K562 (cell line): ENCODE results near the gene ITGAD. TPM values are rescaled to one million over a fixed set of nuclear protein-coding genes. Genes with fewer than 3 reads are reported as not detected.
"Not testable (repeated sequence)": the region's sequence is repeated elsewhere in the genome, so short reads cannot be mapped to it uniquely, and the experiment has no call there.

ENCODE experiments used
- ATAC-seq: fragments of 200-7000 bp; cut with Tn5 transposase; 3 replicates; pipeline ENCODE4 v1.9.1; 2020; ENCODE audit warnings: moderate library complexity
- BruUV-seq: library from RNA; stranded (reverse); fragments of 400-500 nt; replicated peaks from 2 replicates; lab custom pipeline; 2021; lab: Mats Ljungman, UMichigan
- CTCF ChIA-PET: fragments of 300-600 bp; formaldehyde crosslinking; extraction: SDS; loops from one replicate; lab custom pipeline; 2021; ENCODE audit warnings: low intra/inter-chr PET ratio; lab: Yijun Ruan, JAX
- POLR2A ChIA-PET: fragments of 300-600, 350-650 bp; sonication (Branson Sonifier 250); formaldehyde crosslinking; extraction: SDS; loops from one replicate; lab custom pipeline; 2021; ENCODE audit warnings: antibody characterized with exemption, inconsistent platforms; lab: Yijun Ruan, JAX
- DNase-seq, 4 experiments: peaks; one replicate each; pipeline versions ENCODE4 v3.0.0 to v3.0.0-alpha.2; 2011 to 2018; ENCODE audit warnings: low spot score in 3 of 4, mixed read lengths in 3 of 4; ENCODE audit errors: extremely low read depth in 1 of 4
- FAIRE-seq: peaks from 2 replicates; lab custom pipeline; 2011; peaks lifted over from hg19 to GRCh38; lab: Jason Lieb, UNC
- H2AFZ ChIP-seq: 2 replicates; pipeline ENCODE4 v1.6.0; 2011; ENCODE audit warnings: low read depth, low read length, control low read depth, inconsistent platforms
- H3K27ac ChIP-seq: fragments of 200-600 bp; 3 replicates; pipeline ENCODE4 v1.8.0; 2011; ENCODE audit warnings: low read depth, mild to moderate bottlenecking, control low read depth, inconsistent platforms, low read length, moderate library complexity, mixed read lengths; ENCODE audit errors: extremely low read depth
- H3K27me3 ChIP-seq, 2 experiments: fragments of 300-600 bp in 1 of 2; 2 replicates in 1 of 2; 3 replicates in 1 of 2; pipeline versions ENCODE4 v1.6.0 to v1.8.0; 2011; ENCODE audit warnings: inconsistent platforms in 2 of 2, low read length in 2 of 2, mild to moderate bottlenecking in 1 of 2, mixed read lengths in 1 of 2, moderate library complexity in 1 of 2; ENCODE audit not compliant: control insufficient read depth in 2 of 2, insufficient read depth in 2 of 2
- H3K36me3 ChIP-seq: fragments of 300-600 bp; 3 replicates; pipeline ENCODE4 v1.8.0; 2011; ENCODE audit warnings: mild to moderate bottlenecking, low read length, inconsistent platforms; ENCODE audit not compliant: control insufficient read depth, insufficient read depth
- H3K4me1 ChIP-seq, 2 experiments: fragments of 200-600 bp in 1 of 2; replicated peaks in 1 of 2; 2 replicates in 1 of 2; 3 replicates in 1 of 2; pipeline versions ENCODE4 v1.5.1 to v1.8.0; 2011; ENCODE audit warnings: inconsistent platforms in 2 of 2, low read length in 2 of 2, mild to moderate bottlenecking in 1 of 2, mixed read lengths in 1 of 2, moderate library complexity in 1 of 2; ENCODE audit not compliant: control insufficient read depth in 2 of 2, insufficient read depth in 2 of 2
- H3K4me2 ChIP-seq: 2 replicates; pipeline ENCODE4 v1.6.1; 2011; ENCODE audit warnings: low read length, control low read depth, inconsistent platforms, mixed read lengths; ENCODE audit not compliant: insufficient read depth
- H3K4me3 ChIP-seq: fragments of 200-600 bp; sonication (generic), shearing (Covaris generic); 2 replicates; pipeline ENCODE4 v1.5.1; 2016; ENCODE audit warnings: control low read depth, inconsistent platforms
- H3K79me2 ChIP-seq: fragments of 200-600 bp; 3 replicates; pipeline ENCODE4 v1.8.0; 2011; ENCODE audit warnings: low read length, inconsistent platforms; ENCODE audit not compliant: control insufficient read depth, insufficient read depth
- H3K9ac ChIP-seq, 2 experiments: 2 replicates each; pipeline versions ENCODE4 v1.6.0 to v1.6.1; 2011; ENCODE audit warnings: low read depth in 2 of 2, low read length in 2 of 2, control low read depth in 1 of 2, inconsistent platforms in 1 of 2, mild to moderate bottlenecking in 1 of 2, mixed read lengths in 1 of 2; ENCODE audit not compliant: insufficient read depth in 1 of 2
- H3K9me1 ChIP-seq: one replicate; pipeline ENCODE4 v1.6.0; 2011; ENCODE audit warnings: inconsistent platforms, mild to moderate bottlenecking, low read length, moderate library complexity; ENCODE audit not compliant: control insufficient read depth, insufficient read depth
- H3K9me3 ChIP-seq: replicated peaks from 2 replicates; pipeline ENCODE4 v1.5.1; 2011; ENCODE audit warnings: low read depth, low read length, inconsistent platforms; ENCODE audit not compliant: control insufficient read depth, insufficient read depth
- H4K20me1 ChIP-seq: replicated peaks from 2 replicates; pipeline ENCODE4 v1.6.1; 2011; ENCODE audit warnings: low read length, inconsistent platforms, mixed read lengths; ENCODE audit not compliant: control insufficient read depth, insufficient read depth
- NFIX ChIP-seq: fragments of 250-450 bp; sonication (Bioruptor Pico); IDR thresholded peaks from 2 replicates; pipeline ENCODE4 v1.4.0; 2020; ENCODE audit warnings: low read depth, mild to moderate bottlenecking, moderate library complexity
- POLR2AphosphoS5 ChIP-seq: IDR thresholded peaks from 2 replicates; pipeline ENCODE4 v1.6.1; 2011; ENCODE audit warnings: mild to moderate bottlenecking, low read depth, low read length, moderate library complexity; ENCODE audit not compliant: control insufficient read depth, insufficient read depth
- TRIM24 ChIP-seq, 2 experiments: fragments of 450-650 bp; IDR thresholded peaks; 2 replicates each; pipeline ENCODE4 v1.6.1; 2016
- YBX1 ChIP-seq: fragments of 450-650 bp; IDR thresholded peaks from 2 replicates; pipeline ENCODE4 v1.7.1; 2016; ENCODE audit warnings: mild to moderate bottlenecking
- ZNF124 ChIP-seq: sonication (generic); formaldehyde crosslinking; IDR thresholded peaks from 2 replicates; pipeline ENCODE4 v1.8.1; 2022; ENCODE audit warnings: missing genetic modification reagents
- ZNF140 ChIP-seq: fragments of 250-450 bp; sonication (Bioruptor Pico); IDR thresholded peaks from 2 replicates; pipeline ENCODE4 v1.8.0; 2021; ENCODE audit warnings: moderate library complexity, mild to moderate bottlenecking, inconsistent platforms
- ZNF431 ChIP-seq: sonication (generic); formaldehyde crosslinking; IDR thresholded peaks from 2 replicates; pipeline ENCODE4 v1.8.0; 2022; ENCODE audit warnings: mild to moderate bottlenecking, missing genetic modification reagents
- ZNF589 ChIP-seq: fragments of 200-800 bp; sonication (Bioruptor generic); IDR thresholded peaks from 2 replicates; pipeline ENCODE4 v1.6.1; 2016; ENCODE audit warnings: low read depth, missing genetic modification characterization, missing compliant biosample characterization
- WGBS: fragments of 100-300 bp; shearing (Covaris generic); methylation state at CpG from one replicate; pipeline ENCODE4 v1.1.6; 2016; ENCODE audit warnings: low coverage, mixed read lengths; ENCODE audit not compliant: insufficient coverage; ENCODE audit errors: missing lambda C conversion rate; 5-methylcytosine and 5-hydroxymethylcytosine counted together
- in situ Hi-C: fragments of 300-500 bp; cut with MboI; formaldehyde crosslinking; loops from 4 replicates; pipeline ENCODE4 v1.15.0; 2018; ENCODE audit warnings: inconsistent platforms, mixed read lengths
- intact Hi-C: fragments of 100-400 bp; cut with micrococcal nuclease; formaldehyde crosslinking; loops from 2 replicates; pipeline ENCODE4 v1.14.2; 2022
- polyA plus RNA-seq, 8 experiments: library from polyadenylated mRNA; depleted of rRNA in 4 of 8; stranded (reverse) in 5 of 8; unstranded in 3 of 8; fragments of >200 nt; fragmentation: Nextera tagmentation in 2 of 8; fragmentation: Illumina TruSeq in 1 of 8; extraction: Ambion mirVana in 2 of 8; extraction: Trizol in 1 of 8; gene quantifications; 2 replicates each; pipeline versions ENCODE4 v1.2.1 to v1.2.3, GENCODE V29; 2011 to 2014; ENCODE audit warnings: inconsistent platforms in 1 of 8, missing spikeins in 1 of 8
- total RNA-seq, 7 experiments: library from RNA; depleted of rRNA in 6 of 7; stranded (reverse); fragments of >200 nt in 6 of 7; fragmentation: Illumina TruSeq in 2 of 7; extraction: Trizol in 2 of 7; gene quantifications; 2 replicates each; pipeline versions ENCODE4 v1.2.1 to v1.2.3, GENCODE V29; 2011 to 2021; ENCODE audit warnings: low replicate concordance in 1 of 7
- TF ChIP-seq, protein P1 (sequence below): fragments of 250-450 bp; sonication (Bioruptor Pico); IDR thresholded peaks from 2 replicates; pipeline ENCODE4 v1.5.0; 2021
- TF ChIP-seq, protein P2 (sequence below): sonication (generic); formaldehyde crosslinking; IDR thresholded peaks from 2 replicates; pipeline ENCODE4 v1.4.0; 2020; ENCODE audit warnings: mild to moderate bottlenecking, missing genetic modification reagents

ITGAD gene
- total and polyA plus RNA-seq, 9 of the 15 experiments (the other 6 are each of a cell fraction or from before 2014, with no cell fraction given) = not detected

DNA sequence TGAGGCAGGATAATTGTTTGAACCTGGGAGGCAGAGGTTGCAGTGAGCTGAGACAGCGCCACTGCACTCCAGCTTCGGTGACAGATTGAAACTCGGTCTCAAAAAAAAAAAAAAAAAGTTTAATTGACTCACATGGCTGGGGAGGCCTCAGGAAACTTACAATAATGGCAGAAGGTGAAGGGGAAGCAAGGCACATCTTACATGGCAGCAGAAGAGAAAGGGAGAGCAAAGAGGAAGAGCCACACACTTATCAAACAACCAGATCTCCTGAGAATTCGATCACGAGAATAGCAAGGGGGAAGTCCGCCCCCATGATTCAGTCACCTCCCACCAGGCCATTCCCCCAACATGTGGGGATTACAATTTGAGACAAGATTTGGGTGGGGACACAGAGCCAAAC is 52.8 kb downstream of the ITGAD start:
- intact Hi-C loops (loop anchor here (10.0 kb wide), 2 partner anchors 61 to 261 kb away; partner anchors contain the start of gene FUS), in situ Hi-C loops (loop anchor here (25.0 kb wide), 1 partner anchor 459 kb away; the partner anchor contains the start of gene HSD3B7)
- H3K9me1 ChIP-seq, H3K27ac ChIP-seq, H3K79me2 ChIP-seq, H3K4me3 ChIP-seq, H3K27me3 ChIP-seq, CTCF ChIA-PET, DNase-seq, H3K9me3 ChIP-seq, FAIRE-seq, H3K4me2 ChIP-seq, H2AFZ ChIP-seq, BruUV-seq, ATAC-seq, H4K20me1 ChIP-seq, H3K36me3 ChIP-seq, H3K9ac ChIP-seq: not testable (repeated sequence)
- TF ChIP-seq TRIM24 (IDR thresholded peaks at IDR 0.05) = peak in 1 of 2 experiments; percentile 43; a peak in 1 of 4 replicates
- peak; percentile 93 for TF ChIP-seq ZNF431 (CRISPR knock-in tag)
- POLR2A ChIA-PET = interaction anchor here (1.7 kb wide), 1 partner anchor 9 kb away, joined by 4 read pairs; no protein-coding TSS in a partner anchor
- WGBS = 47% methylated on average over 6 of the region's 6 CpGs
- H3K4me1 ChIP-seq = peaks cover 0 to 19% of the 10 kb centered on the region in 2 experiments; a peak in 2 of 5 replicates

DNA sequence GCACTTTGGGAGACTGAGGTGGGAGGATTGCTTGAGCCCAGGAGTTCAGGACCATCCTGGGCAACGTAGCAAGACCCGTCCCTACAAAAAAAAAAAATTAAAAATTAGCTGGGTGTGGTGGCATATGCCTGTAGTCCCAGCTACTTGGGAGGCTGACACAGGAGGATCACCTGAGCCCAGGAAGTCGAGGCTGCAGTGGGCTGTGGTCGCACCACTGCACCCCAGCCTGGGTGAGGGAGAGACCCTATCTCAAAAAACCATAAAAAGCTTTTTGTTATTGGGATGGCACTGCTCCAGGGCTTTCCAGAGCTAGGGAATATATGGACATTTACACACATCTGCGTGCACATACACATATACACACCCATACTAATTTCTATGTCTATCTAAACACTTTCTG is 58.1 kb downstream of the ITGAD start:
- Histone ChIP-seq H2AFZ (peak overlapping the region; percentile 59; the same call in 1 of the 2 replicates), H3K9ac (no peak overlapping the region), H3K4me2 (no peak overlapping the region; the same call in 1 of the 2 replicates), H3K9me3 (no peaks in the 10 kb centered on the region), H3K36me3 (peaks cover 11% of the 10 kb centered on the region; the same call in 1 of the 3 replicates), H3K79me2 (peaks cover 21% of the 10 kb centered on the region), H3K27me3 (no peaks in the 10 kb centered on the region), H3K9me1 (no peaks in the 10 kb centered on the region), H3K27ac (no peak overlapping the region), H3K4me1 (peaks cover 43% of the 10 kb centered on the region in 2 experiments), H3K4me3 (no peak overlapping the region), H4K20me1 (no peaks in the 10 kb centered on the region)
- intact Hi-C loops = loop anchor here (5.0 to 10.0 kb wide), 3 partner anchors 49 to 496 kb away; partner anchors contain the start of gene SETD1A
- ChIA-PET CTCF (no interaction called here), POLR2A (interaction anchor here (0.8 to 1.9 kb wide), 7 partner anchors 9 to 301 kb away, joined by 3 to 10 read pairs (median 4); partner anchors contain the start of gene ZNF843)
- BruUV-seq = no TSS peak
- DNase-seq (no peak), ATAC-seq (no peak), FAIRE-seq (no peak)
- in situ Hi-C loops = loop anchor here (10.0 kb wide), 1 partner anchor 244 kb away; no protein-coding TSS in a partner anchor
- 62% methylated on average over 5 of the region's 5 CpGs for WGBS
- TF ChIP-seq ZNF124 (CRISPR knock-in tag) (no peak), ZNF589 (no peak), ZNF140 (CRISPR knock-in tag) (no peak), NFIX (no peak), YBX1 (no peak), POLR2AphosphoS5 (no peak)
- TF ChIP-seq, protein P1, sequence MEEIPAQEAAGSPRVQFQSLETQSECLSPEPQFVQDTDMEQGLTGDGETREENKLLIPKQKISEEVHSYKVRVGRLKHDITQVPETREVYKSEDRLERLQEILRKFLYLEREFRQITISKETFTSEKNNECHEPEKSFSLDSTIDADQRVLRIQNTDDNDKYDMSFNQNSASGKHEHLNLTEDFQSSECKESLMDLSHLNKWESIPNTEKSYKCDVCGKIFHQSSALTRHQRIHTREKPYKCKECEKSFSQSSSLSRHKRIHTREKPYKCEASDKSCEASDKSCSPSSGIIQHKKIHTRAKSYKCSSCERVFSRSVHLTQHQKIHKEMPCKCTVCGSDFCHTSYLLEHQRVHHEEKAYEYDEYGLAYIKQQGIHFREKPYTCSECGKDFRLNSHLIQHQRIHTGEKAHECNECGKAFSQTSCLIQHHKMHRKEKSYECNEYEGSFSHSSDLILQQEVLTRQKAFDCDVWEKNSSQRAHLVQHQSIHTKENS (CRISPR knock-in tag) = no peak
- TF ChIP-seq, protein P2, sequence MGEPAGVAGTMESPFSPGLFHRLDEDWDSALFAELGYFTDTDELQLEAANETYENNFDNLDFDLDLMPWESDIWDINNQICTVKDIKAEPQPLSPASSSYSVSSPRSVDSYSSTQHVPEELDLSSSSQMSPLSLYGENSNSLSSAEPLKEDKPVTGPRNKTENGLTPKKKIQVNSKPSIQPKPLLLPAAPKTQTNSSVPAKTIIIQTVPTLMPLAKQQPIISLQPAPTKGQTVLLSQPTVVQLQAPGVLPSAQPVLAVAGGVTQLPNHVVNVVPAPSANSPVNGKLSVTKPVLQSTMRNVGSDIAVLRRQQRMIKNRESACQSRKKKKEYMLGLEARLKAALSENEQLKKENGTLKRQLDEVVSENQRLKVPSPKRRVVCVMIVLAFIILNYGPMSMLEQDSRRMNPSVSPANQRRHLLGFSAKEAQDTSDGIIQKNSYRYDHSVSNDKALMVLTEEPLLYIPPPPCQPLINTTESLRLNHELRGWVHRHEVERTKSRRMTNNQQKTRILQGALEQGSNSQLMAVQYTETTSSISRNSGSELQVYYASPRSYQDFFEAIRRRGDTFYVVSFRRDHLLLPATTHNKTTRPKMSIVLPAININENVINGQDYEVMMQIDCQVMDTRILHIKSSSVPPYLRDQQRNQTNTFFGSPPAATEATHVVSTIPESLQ (CRISPR knock-in tag) = no peak
